SK-N-SH (cell line): ENCODE results near the gene TIMM17B. TPM values are rescaled to one million over a fixed set of nuclear protein-coding genes. Genes with fewer than 3 reads are reported as not detected.

Source experiments
- CTCF ChIA-PET: fragments of 300-600, 350-600 bp; formaldehyde crosslinking; extraction: SDS; loops from one replicate; lab custom pipeline; 2021; lab: Yijun Ruan, JAX
- POLR2A ChIA-PET: fragments of 350-600 bp; sonication (Branson Sonifier 250); formaldehyde crosslinking; extraction: SDS; loops from one replicate; lab custom pipeline; 2020; ENCODE audit warnings: antibody characterized with exemption, inconsistent platforms; lab: Yijun Ruan, JAX
- DNase-seq: peaks from one replicate; pipeline ENCODE4 v3.0.0; 2012
- H2AFZ ChIP-seq: fragments of 200-600 bp; sonication (generic); 2 replicates; pipeline ENCODE4 v1.8.1; 2016; ENCODE audit warnings: antibody characterized with exemption, mild to moderate bottlenecking, low read depth
- H3F3A ChIP-seq: fragments of 200-600 bp; sonication (generic); replicated peaks from 2 replicates; pipeline ENCODE3; 2016; ENCODE audit warnings: antibody characterized with exemption, mild to moderate bottlenecking; ENCODE audit not compliant: insufficient read depth
- H3K27ac ChIP-seq, 2 experiments: fragments of 200-500 bp in 1 of 2; fragments of 200-600 bp in 1 of 2; sonication (Bioruptor generic) in 1 of 2; sonication (generic), shearing (Covaris generic) in 1 of 2; 2 replicates each; pipeline versions ENCODE4 v1.5.1 to v1.6.1; 2014 to 2016; ENCODE audit warnings: low read depth in 2 of 2, inconsistent platforms in 1 of 2, low read length in 1 of 2, mild to moderate bottlenecking in 1 of 2, mixed read lengths in 1 of 2
- H3K27me3 ChIP-seq: fragments of 200-600 bp; sonication (generic), shearing (Covaris generic); 2 replicates; pipeline ENCODE4 v1.6.1; 2016; ENCODE audit warnings: mixed run types; ENCODE audit not compliant: insufficient read depth
- H3K36me3 ChIP-seq, 2 experiments: fragments of 200-500 bp in 1 of 2; fragments of 200-600 bp in 1 of 2; sonication (Bioruptor generic) in 1 of 2; sonication (generic) in 1 of 2; replicated peaks in 1 of 2; 2 replicates each; pipeline versions ENCODE3 to v1.5.1; 2014 to 2016; ENCODE audit warnings: low read length in 1 of 2, mild to moderate bottlenecking in 1 of 2; ENCODE audit not compliant: insufficient read depth in 2 of 2, control insufficient read depth in 1 of 2
- H3K4me1 ChIP-seq, 2 experiments: fragments of 200-500 bp in 1 of 2; fragments of 200-600 bp in 1 of 2; sonication (Bioruptor generic) in 1 of 2; sonication (generic), shearing (Covaris generic) in 1 of 2; 2 replicates each; pipeline versions ENCODE4 v1.5.1 to v1.6.1; 2014 to 2016; ENCODE audit warnings: low read depth in 1 of 2, low read length in 1 of 2, mixed run types in 1 of 2; ENCODE audit not compliant: insufficient read depth in 2 of 2, control insufficient read depth in 1 of 2
- H3K4me2 ChIP-seq: fragments of 200-600 bp; sonication (generic), shearing (Covaris generic); 2 replicates; pipeline ENCODE4 v1.6.1; 2017; ENCODE audit warnings: mixed run types
- H3K4me3 ChIP-seq, 2 experiments: fragments of 200-500 bp in 1 of 2; fragments of 200-600 bp in 1 of 2; sonication (Bioruptor generic) in 1 of 2; sonication (generic), shearing (Covaris generic) in 1 of 2; 2 replicates each; pipeline versions ENCODE4 v1.5.1 to v1.8.1; 2014 to 2016; ENCODE audit warnings: low read depth in 2 of 2, inconsistent platforms in 1 of 2, low read length in 1 of 2, mild to moderate bottlenecking in 1 of 2, mixed read lengths in 1 of 2, moderate library complexity in 1 of 2
- H3K79me2 ChIP-seq: fragments of 200-600 bp; sonication (generic); 2 replicates; pipeline ENCODE4 v1.8.1; 2017; ENCODE audit warnings: mild to moderate bottlenecking; ENCODE audit not compliant: insufficient read depth
- H3K9ac ChIP-seq: fragments of 200-600 bp; sonication (generic); 2 replicates; pipeline ENCODE4 v1.6.1; 2017; ENCODE audit warnings: mixed run types
- H3K9me2 ChIP-seq: fragments of 200-600 bp; sonication (generic); 2 replicates; pipeline ENCODE4 v1.6.1; 2017; ENCODE audit warnings: mixed run types
- H3K9me3 ChIP-seq: fragments of 200-600 bp; sonication (generic); 2 replicates; pipeline ENCODE4 v1.6.1; 2017; ENCODE audit warnings: mixed run types, mild to moderate bottlenecking, moderate library complexity
- H4K20me1 ChIP-seq: fragments of 200-600 bp; sonication (generic); 2 replicates; pipeline ENCODE4 v1.6.1; 2017; ENCODE audit warnings: mild to moderate bottlenecking, mixed run types; ENCODE audit not compliant: insufficient read depth
- EP300 ChIP-seq, 2 experiments: IDR thresholded peaks; 2 replicates each; pipeline versions ENCODE4 v1.4.0 to v1.6.1; 2012; ENCODE audit warnings: borderline replicate concordance in 1 of 2, low read depth in 1 of 2, low read length in 1 of 2
- EZH2phosphoT487 ChIP-seq: fragments of 200-600 bp; sonication (generic); IDR thresholded peaks from 2 replicates; pipeline ENCODE4 v1.6.1; 2017; ENCODE audit warnings: low read depth, mixed run types, mild to moderate bottlenecking, antibody characterized with exemption, moderate library complexity, borderline replicate concordance
- FOSL2 ChIP-seq: IDR thresholded peaks from 2 replicates; pipeline ENCODE4 v1.4.0; 2012; ENCODE audit warnings: low read depth, mild to moderate bottlenecking, moderate library complexity, borderline replicate concordance
- GABPA ChIP-seq: IDR thresholded peaks from 2 replicates; pipeline ENCODE4 v1.4.0; 2012; ENCODE audit warnings: low read depth, mild to moderate bottlenecking
- GATA2 ChIP-seq: sonication (generic); formaldehyde crosslinking; IDR thresholded peaks from 2 replicates; pipeline ENCODE4 v1.5.0; 2020; ENCODE audit warnings: mild to moderate bottlenecking, missing genetic modification reagents
- IRF3 ChIP-seq: fragments of 150-350 bp; IDR thresholded peaks from 2 replicates; pipeline ENCODE4 v1.6.1; 2016; ENCODE audit warnings: mild to moderate bottlenecking, low read depth, low read length
- JUND ChIP-seq: IDR thresholded peaks from 2 replicates; pipeline ENCODE4 v1.4.0; 2012
- MXI1 ChIP-seq: IDR thresholded peaks from 2 replicates; pipeline ENCODE4 v1.6.1; 2012; ENCODE audit warnings: mild to moderate bottlenecking, low read depth, low read length, improper control_type of control experiment
- NFIC ChIP-seq: IDR thresholded peaks from 2 replicates; pipeline ENCODE4 v1.4.0; 2012; ENCODE audit warnings: borderline replicate concordance
- POLR2AphosphoS5 ChIP-seq: IDR thresholded peaks from 2 replicates; pipeline ENCODE4 v1.6.1; 2012; ENCODE audit warnings: low read depth, low read length
- RAD21 ChIP-seq: IDR thresholded peaks from 2 replicates; pipeline ENCODE4 v1.6.1; 2012; ENCODE audit warnings: mild to moderate bottlenecking, low read length
- RCOR1 ChIP-seq: fragments of 150-350 bp; IDR thresholded peaks from 2 replicates; pipeline ENCODE4 v1.6.1; 2017; ENCODE audit warnings: antibody characterized with exemption, low read length
- SIN3A ChIP-seq: IDR thresholded peaks from 2 replicates; pipeline ENCODE4 v1.6.1; 2012; ENCODE audit warnings: low read depth, mild to moderate bottlenecking, low read length, moderate library complexity, borderline replicate concordance
- SMC3 ChIP-seq: IDR thresholded peaks from 2 replicates; pipeline ENCODE4 v1.6.1; 2012; ENCODE audit warnings: low read depth, low read length, improper control_type of control experiment
- TAF1 ChIP-seq: IDR thresholded peaks from 2 replicates; pipeline ENCODE4 v1.6.1; 2012; ENCODE audit warnings: low read depth, mild to moderate bottlenecking, low read length, moderate library complexity, borderline replicate concordance
- YY1 ChIP-seq: IDR thresholded peaks from 2 replicates; pipeline ENCODE4 v1.4.0; 2012; ENCODE audit warnings: low read depth, mild to moderate bottlenecking
- WGBS: methylation state at CpG from one replicate; pipeline ENCODE4 v1.1.6; 2017; ENCODE audit warnings: low lambda C conversion rate; 5-methylcytosine and 5-hydroxymethylcytosine counted together
- polyA plus RNA-seq, 3 experiments: library from polyadenylated mRNA; depleted of rRNA; stranded (reverse); fragments of >200 nt; gene quantifications; 2 replicates each; pipeline ENCODE4 v1.2.3, GENCODE V29; 2012

The TIMM17B gene
- polyA plus RNA-seq, 1 of the 3 experiments (the other 2 are of a cell fraction) = 87.0 TPM

- peaks cover 51% of the 10 kb centered on the region; the same call in 1 of the 2 replicates for H3K27me3 ChIP-seq
- H3K9me2 ChIP-seq = no peaks in the 10 kb centered on the region
- H3F3A ChIP-seq = no peaks in the 10 kb centered on the region
- no peaks in the 10 kb centered on the region for H3K36me3 ChIP-seq
- H3K9me3 ChIP-seq = no peaks in the 10 kb centered on the region
- no peak overlapping the region for H3K4me3 ChIP-seq
- no peaks in the 10 kb centered on the region for H3K4me1 ChIP-seq
- H2AFZ ChIP-seq = no peak overlapping the region
- no peak overlapping the region for H3K27ac ChIP-seq
- no peak overlapping the region for H3K9ac ChIP-seq
- whole genome bisulfite sequencing = 29% methylated on average over 5 of the region's 7 CpGs
- DNase-seq = no peak
- ChIA-PET CTCF (no interaction called here), POLR2A (no interaction called here)
- H3K79me2 ChIP-seq = no peaks in the 10 kb centered on the region
- TF ChIP-seq RAD21 = no peak
- no peak for TF ChIP-seq GATA2 (CRISPR knock-in tag)
- no peak for TF ChIP-seq JUND
- no peak for TF ChIP-seq EZH2phosphoT487
- no peak for TF ChIP-seq EP300 (IDR thresholded peaks at IDR 0.05; ENCODE audit: borderline replicate concordance in 1 of 2, low read depth in 1 of 2, low read length in 1 of 2)
- no peak for TF ChIP-seq NFIC
- no peak for TF ChIP-seq MXI1
- no peak for TF ChIP-seq YY1
- TF ChIP-seq GABPA = no peak
- TF ChIP-seq RCOR1 = no peak
- TF ChIP-seq POLR2AphosphoS5 = no peak
- no peak for TF ChIP-seq IRF3
- no peak for TF ChIP-seq SMC3
- TF ChIP-seq FOSL2 = no peak
- no peak for TF ChIP-seq SIN3A
- TF ChIP-seq TAF1 = no peak
- no peaks in the 10 kb centered on the region for H4K20me1 ChIP-seq
- H3K4me2 ChIP-seq = no peak overlapping the region
Observed at GRCh38 chrX:48852857-48853256, 44.7 kb downstream of the TIMM17B start.

DNA sequence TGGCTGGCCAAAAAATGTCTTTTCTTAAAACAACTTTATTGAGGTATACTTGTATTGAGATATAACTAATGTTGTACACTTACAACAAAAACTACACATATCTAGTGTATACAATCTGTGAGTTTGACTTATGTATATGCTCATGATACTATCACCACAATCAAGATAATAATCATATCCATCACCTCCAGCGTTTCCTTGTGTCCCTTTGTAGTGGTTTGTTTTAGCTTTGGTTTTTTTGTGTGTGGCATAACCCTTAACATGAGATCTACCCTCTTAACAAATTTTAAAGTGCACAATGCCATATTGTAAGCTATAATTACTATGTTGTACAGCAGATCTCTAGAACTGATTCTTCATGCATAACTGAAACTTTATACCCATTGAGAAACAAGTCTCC, 48.7 kb downstream of the TIMM17B start:
- no peak for DNase-seq
- Histone ChIP-seq H3K36me3 (no peaks in the 10 kb centered on the region), H3K27ac (no peak overlapping the region), H3F3A (no peaks in the 10 kb centered on the region), H3K4me2 (no peak overlapping the region), H3K4me1 (no peaks in the 10 kb centered on the region), H3K27me3 (peaks cover 36% of the 10 kb centered on the region; the same call in 1 of the 2 replicates), H3K9ac (no peak overlapping the region)
- CTCF ChIA-PET = no interaction called here
- no peak for TF ChIP-seq MXI1
- TF ChIP-seq, all 33 proteins: peak for 0
- POLR2A ChIA-PET = no interaction called here
- Histone ChIP-seq H3K9me2 (no peaks in the 10 kb centered on the region), H2AFZ (no peak overlapping the region), H3K9me3 (no peaks in the 10 kb centered on the region), H3K79me2 (no peaks in the 10 kb centered on the region), H3K4me3 (no peak overlapping the region), H4K20me1 (no peaks in the 10 kb centered on the region)
- 11% methylated on average over 1 of the region's 1 CpG for WGBS

Other genes starting within 250 kb of the TIMM17B start
- 0.24 and 0.30 TPM in 2 replicates for gene WAS, start 214.0 kb downstream of the TIMM17B start, polyA plus RNA-seq (2012; rRNA removed)
- 6.3 and 8.5 TPM in 2 replicates for gene SUV39H1, start 201.0 kb downstream of the TIMM17B start, polyA plus RNA-seq (2012; rRNA removed)
- gene GLOD5, start 136.0 kb downstream of the TIMM17B start, polyA plus RNA-seq (2012; rRNA removed) = not detected in 2 replicates
- not detected in 2 replicates for gene GATA1, start 111.2 kb downstream of the TIMM17B start, polyA plus RNA-seq (2012; rRNA removed)
- gene HDAC6, start 95.7 kb downstream of the TIMM17B start, polyA plus RNA-seq (2012; rRNA removed) = 34.0 and 48.9 TPM in 2 replicates
- 0.03 and 0.06 TPM in 2 replicates for gene ERAS, start 71.3 kb downstream of the TIMM17B start, polyA plus RNA-seq (2012; rRNA removed)
- 24.8 and 35.0 TPM in 2 replicates for gene PCSK1N, start 62.2 kb downstream of the TIMM17B start, polyA plus RNA-seq (2012; rRNA removed)
- 67.2 and 113 TPM in 2 replicates for gene PQBP1, start 162 bp upstream of the TIMM17B start, polyA plus RNA-seq (2012; rRNA removed)
- gene SLC35A2, start 13.9 kb upstream of the TIMM17B start, polyA plus RNA-seq (2012; rRNA removed) = 71.3 and 79.3 TPM in 2 replicates
- gene PIM2, start 21.3 kb upstream of the TIMM17B start, polyA plus RNA-seq (2012; rRNA removed) = 12.3 and 14.5 TPM in 2 replicates
- gene OTUD5, start 59.8 kb upstream of the TIMM17B start, polyA plus RNA-seq (2012; rRNA removed) = 90.4 and 97.0 TPM in 2 replicates
- 0.99 and 1.2 TPM in 2 replicates for gene KCND1, start 74.1 kb upstream of the TIMM17B start, polyA plus RNA-seq (2012; rRNA removed)
- gene GRIPAP1, start 104.5 kb upstream of the TIMM17B start, polyA plus RNA-seq (2012; rRNA removed) = 63.6 and 66.9 TPM in 2 replicates
- gene TFE3, start 145.6 kb upstream of the TIMM17B start, polyA plus RNA-seq (2012; rRNA removed) = 14.0 and 14.6 TPM in 2 replicates
- 1.6 and 2.1 TPM in 2 replicates for gene CCDC120, start 161.2 kb upstream of the TIMM17B start, polyA plus RNA-seq (2012; rRNA removed)
- 67.6 and 91.9 TPM in 2 replicates for gene PRAF2, start 176.2 kb upstream of the TIMM17B start, polyA plus RNA-seq (2012; rRNA removed)
- gene WDR45, start 182.1 kb upstream of the TIMM17B start, polyA plus RNA-seq (2012; rRNA removed) = 108 and 129 TPM in 2 replicates
- 33.6 and 36.7 TPM in 2 replicates for gene GPKOW, start 226.0 kb upstream of the TIMM17B start, polyA plus RNA-seq (2012; rRNA removed)